GM18505 (cell line): Measurements from ENCODE around the gene ZIC1.

Experiments
- ATAC-seq: cut with Tn5 transposase; IDR thresholded peaks from one replicate; pipeline ENCODE4 v1.9.1; 2021; ENCODE audit not compliant: unreplicated experiment
- POLR2A ChIP-seq: IDR thresholded peaks from 4 replicates; pipeline ENCODE4 v1.6.1; 2011; ENCODE audit warnings: borderline replicate concordance; ENCODE audit not compliant: insufficient read depth, insufficient read length; ENCODE audit errors: extremely low read depth

ZIC1 gene

GRCh38 chr3:147412917-147413685, 3.9 kb downstream of the ZIC1 start:
- TF ChIP-seq POLR2A = no peak
- ATAC-seq = no peak

DNA sequence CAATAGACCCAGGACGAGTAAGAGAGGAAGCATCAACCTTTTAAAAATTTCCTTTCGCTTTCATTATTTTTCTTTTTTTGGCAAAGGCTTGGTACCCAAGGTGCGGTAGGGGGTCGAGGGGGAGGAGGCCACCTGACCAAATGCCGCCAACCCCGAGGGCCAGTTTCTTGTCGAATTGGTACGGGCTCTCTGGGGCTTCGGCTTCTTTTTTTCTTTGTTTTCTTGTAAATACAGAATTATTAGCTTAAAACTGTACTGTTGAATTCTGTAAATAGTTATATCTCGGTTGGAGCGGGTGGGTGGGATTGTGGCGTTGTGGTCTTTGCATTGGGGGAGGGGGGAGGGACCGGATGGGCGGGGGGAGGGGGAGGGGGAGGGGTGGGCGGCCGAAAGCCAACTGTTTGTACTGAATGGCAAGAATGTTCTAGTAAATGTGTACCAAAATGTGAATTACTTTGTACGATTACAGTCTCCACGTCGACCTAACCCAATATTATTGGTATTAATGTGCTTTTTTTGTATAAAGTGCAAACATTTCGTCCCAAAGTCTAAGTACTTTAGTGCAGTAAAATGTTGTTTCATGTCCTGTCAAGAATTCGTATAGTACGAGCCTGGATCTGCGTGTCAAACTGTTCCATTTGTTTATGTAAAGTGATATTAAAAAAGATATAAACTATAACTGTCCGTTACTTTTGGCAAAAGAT, 4.7 kb downstream of the ZIC1 start:
- TF ChIP-seq POLR2A = no peak
- ATAC-seq = no peak

GRCh38 chr3:147414390-147415138, 5.4 kb downstream of the ZIC1 start:
- ATAC-seq = no peak
- no peak for TF ChIP-seq POLR2A

- ATAC-seq = no peak
- TF ChIP-seq POLR2A = no peak
Measured at GRCh38 chr3:147415286-147415685, 6.1 kb downstream of the ZIC1 start.

GRCh38 chr3:147415874-147416273, 6.7 kb downstream of the ZIC1 start:
- no peak for TF ChIP-seq POLR2A
- no peak for ATAC-seq

DNA sequence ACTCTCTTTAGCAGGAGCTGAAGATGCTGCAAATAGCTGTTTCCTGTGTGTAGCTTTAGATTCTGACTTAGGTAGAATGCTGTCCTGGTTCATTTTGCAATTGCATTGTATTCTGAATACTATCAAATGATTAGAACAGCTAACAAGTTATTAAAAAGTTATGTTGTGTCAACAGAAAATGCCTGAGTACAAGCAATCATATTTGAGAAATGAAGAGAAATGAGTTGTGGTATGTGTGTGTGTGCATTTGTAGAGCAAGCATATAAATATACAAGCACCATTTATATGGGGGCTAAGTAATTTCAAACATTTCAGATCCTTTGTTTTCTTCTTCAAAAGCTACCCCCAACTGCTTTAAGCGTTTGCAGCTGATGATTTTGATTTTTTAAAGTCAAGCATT, 7.8 kb downstream of the ZIC1 start:
- no peak for ATAC-seq
- TF ChIP-seq POLR2A = no peak

GRCh38 chr3:147417551-147418295, 8.6 kb downstream of the ZIC1 start:
- no peak for TF ChIP-seq POLR2A
- ATAC-seq = no peak

DNA sequence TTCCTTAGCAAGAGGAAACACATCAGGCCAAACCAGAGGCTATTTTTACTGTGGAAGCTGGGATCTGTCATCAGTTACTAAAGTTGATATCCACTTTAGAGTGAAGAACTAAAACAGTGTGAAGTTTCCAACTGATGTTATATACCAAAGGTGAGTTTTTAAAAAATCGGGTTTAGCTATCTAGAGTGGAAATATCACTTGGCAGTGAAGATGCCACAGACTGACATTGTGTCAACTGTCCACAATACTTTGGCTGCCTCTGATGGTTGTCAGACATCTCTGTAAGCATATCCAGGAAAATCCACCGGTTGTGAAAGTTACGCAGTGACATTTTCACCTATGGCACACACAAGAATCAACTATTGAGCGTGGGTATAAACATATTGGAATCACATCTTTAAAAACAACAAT, 9.2 kb downstream of the ZIC1 start:
- TF ChIP-seq POLR2A = no peak
- no peak for ATAC-seq

GRCh38 chr3:147418808-147419701, 9.9 kb downstream of the ZIC1 start:
- TF ChIP-seq POLR2A = no peak
- ATAC-seq = no peak

DNA sequence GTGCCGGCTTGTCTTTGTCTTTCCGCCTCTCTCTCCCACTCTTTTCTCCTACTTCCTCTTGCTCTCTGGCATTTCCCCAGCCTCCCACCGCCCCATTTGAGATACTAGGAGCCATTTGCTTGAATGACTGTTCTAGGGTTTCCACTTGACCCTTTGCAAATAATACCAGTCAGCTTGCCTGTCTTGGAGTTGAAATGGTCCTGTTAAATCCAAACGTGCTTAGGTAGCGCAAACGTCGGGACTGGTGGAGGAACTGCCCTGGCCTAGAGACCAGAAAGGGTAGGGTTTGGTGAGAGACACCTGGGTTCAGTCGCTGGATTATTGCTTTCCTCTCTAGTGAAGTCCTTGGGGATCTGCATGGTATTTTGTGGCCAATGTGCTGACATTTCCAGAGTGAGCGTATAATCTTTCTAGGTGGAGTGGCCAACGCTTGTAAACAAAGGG, 10.6 kb downstream of the ZIC1 start:
- no peak for TF ChIP-seq POLR2A
- ATAC-seq = no peak

GRCh38 chr3:147420353-147421183, 11.4 kb downstream of the ZIC1 start:
- no peak for ATAC-seq
- no peak for TF ChIP-seq POLR2A

DNA sequence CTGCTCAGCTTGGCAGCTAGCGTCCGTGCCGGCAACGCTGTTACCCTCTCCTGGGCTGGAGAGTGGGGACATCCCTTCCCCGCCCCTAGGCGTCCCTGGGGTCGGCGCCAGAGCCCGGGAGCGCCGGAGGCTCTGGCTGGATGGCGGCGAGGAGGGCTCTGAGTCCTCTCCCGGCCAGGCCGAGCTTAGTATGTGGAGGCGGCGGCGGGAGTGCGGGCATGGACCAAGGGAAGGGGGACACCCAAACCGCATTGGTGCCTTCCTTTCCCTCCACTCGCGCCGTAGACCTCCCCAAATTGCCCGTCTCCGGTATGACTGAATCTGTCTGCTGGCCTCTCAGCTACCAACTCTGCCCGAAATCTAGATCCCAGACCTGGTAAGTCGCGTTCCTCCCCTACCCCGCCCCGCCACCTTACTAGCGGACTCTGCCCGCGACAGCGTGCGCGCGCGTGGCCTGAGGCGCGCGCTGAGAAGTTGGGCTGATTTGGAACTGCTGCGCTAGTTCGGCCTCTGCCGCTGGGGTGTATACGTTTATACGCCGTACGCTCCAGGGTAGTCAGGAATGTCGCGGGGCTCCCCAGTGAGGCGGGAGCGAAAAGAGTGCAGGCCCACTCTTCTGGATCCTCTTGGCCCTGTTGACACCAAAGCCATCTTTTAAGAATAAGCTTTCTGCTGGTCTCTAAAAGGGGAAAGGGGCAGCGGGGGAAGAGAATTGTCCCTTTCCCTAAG, 12.2 kb downstream of the ZIC1 start:
- TF ChIP-seq POLR2A = no peak
- no peak for ATAC-seq
